Measurements from ENCODE around the gene SMYD3.

The SMYD3 gene

DNA sequence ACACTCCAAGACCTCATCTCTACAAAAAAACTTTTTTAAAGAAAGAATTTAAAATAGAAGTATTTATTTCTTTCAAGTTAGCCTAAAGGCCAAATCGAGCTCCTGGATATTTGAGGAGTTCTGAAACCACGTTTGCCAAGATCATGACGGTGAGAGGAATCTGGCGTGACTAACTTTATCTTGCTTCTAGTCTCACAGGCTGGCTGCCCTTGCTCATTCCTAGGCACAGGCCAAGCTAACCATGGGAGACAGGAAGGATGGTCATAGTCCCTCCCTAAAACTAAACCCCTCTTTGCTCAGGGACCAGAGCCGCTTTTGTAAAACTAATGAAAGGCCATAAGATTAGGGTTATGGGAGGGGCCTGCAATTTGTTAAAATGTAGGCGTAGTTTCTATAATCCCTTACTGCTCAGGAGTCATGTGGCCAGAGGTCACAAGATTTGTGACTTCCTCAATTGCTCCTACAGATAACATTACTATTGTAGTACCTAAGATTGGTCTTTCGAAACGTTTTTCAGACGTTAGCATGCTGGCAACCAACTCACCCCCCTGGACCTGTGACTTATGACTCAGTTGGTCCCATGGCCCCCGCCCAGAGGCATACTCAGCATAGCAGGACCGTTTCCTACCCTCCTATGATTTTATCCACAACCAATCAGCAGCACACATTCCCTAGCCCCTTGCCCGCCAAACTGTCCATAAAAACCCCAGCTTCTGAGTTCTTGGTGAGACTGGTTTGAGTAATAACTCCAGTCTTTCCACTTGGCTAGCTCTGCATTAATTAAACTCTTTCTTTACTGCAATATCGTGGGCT is 425.0 kb downstream of the SMYD3 start:
- TF ChIP-seq YY1 (IDR thresholded peaks at IDR 0.05; ENCODE audit: insufficient read depth, insufficient read length) (no peak), SUZ12 (IDR thresholded peaks at IDR 0.05; ENCODE audit: extremely low read depth, insufficient read depth, insufficient read length) (no peak), ZNF274 (IDR thresholded peaks at IDR 0.05; ENCODE audit: low read depth, low read length) (no peak)
- H3K9me3 ChIP-seq (ENCODE audit: insufficient read depth, low read length) = peaks cover 31% of the 10 kb centered on the region
- no peaks in the 10 kb centered on the region for H3K27me3 ChIP-seq (ENCODE audit: insufficient read depth, insufficient read length)
- H3K36me3 ChIP-seq (ENCODE audit: insufficient read depth, insufficient read length, low read length) = no peaks in the 10 kb centered on the region
- H3K4me3 ChIP-seq (ENCODE audit: insufficient read length, low read depth) = no peak overlapping the region
- H3K4me1 ChIP-seq (ENCODE audit: insufficient read depth, insufficient read length) = no peaks in the 10 kb centered on the region
- H3K9ac ChIP-seq (ENCODE audit: insufficient read length, low read depth) = no peak overlapping the region
- no peak for DNase-seq (ENCODE audit: low read depth, low spot score)

DNA sequence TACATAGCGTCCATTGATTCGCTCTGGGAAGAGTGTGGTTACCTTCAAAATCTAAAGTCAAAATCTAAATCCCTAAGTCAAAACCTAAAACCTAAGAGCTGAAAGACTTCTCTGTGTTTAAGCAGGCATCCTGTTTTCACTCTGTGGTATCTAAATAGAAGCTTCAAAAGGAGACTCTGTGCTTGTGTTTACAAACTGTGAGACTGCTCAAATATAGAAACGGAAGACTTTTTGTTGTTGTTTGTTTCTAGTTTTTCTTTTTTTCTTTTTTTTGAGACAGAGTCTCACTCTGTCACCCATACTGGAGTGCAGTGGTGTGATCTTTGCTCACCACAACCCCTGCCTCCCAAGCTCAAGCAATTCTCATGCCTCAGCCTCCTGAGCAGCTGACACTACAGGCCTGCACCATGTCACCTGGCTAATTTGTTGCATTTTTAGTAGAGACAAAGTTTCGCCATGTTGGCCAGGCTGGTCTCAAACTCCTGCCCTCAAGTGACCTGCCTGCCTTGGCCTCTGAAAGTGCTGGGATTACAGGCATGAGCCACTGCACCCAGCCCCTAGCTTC is 425.9 kb downstream of the SMYD3 start:
- Histone ChIP-seq H3K9ac (ENCODE audit: insufficient read length, low read depth) (no peak overlapping the region), H3K4me3 (ENCODE audit: insufficient read length, low read depth) (no peak overlapping the region), H3K9me3 (ENCODE audit: insufficient read depth, low read length) (peaks cover 31% of the 10 kb centered on the region), H3K4me1 (ENCODE audit: insufficient read depth, insufficient read length) (no peaks in the 10 kb centered on the region), H3K36me3 (ENCODE audit: insufficient read depth, insufficient read length, low read length) (no peaks in the 10 kb centered on the region), H3K27me3 (ENCODE audit: insufficient read depth, insufficient read length) (no peaks in the 10 kb centered on the region)
- DNase-seq (ENCODE audit: low read depth, low spot score) = no peak
- TF ChIP-seq ZNF274 (IDR thresholded peaks at IDR 0.05; ENCODE audit: low read depth, low read length) (no peak), YY1 (IDR thresholded peaks at IDR 0.05; ENCODE audit: insufficient read depth, insufficient read length) (no peak), SUZ12 (IDR thresholded peaks at IDR 0.05; ENCODE audit: extremely low read depth, insufficient read depth, insufficient read length) (no peak)

DNA sequence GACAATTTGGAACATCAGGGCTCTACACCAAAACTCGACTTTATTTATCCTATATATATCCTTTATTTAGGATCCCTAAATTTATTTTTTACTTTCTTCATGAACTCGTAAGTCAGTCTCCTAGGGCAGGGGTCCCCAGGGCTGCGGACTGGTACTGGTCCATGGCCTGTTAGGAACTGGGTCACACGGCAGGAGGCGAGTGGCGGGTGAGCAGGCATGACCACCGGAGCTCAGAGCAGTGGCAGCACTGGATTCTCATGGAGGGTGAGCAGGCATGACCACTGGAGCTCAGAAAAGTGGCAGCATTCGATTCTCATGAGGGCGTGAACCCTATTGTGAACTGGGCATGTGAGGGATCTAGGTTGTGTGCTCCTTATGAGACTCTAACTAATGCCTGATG is 427.0 kb downstream of the SMYD3 start:
- H3K4me3 ChIP-seq (ENCODE audit: insufficient read length, low read depth) = no peak overlapping the region
- no peak overlapping the region for H3K9ac ChIP-seq (ENCODE audit: insufficient read length, low read depth)
- TF ChIP-seq SUZ12 (IDR thresholded peaks at IDR 0.05; ENCODE audit: extremely low read depth, insufficient read depth, insufficient read length) (no peak), YY1 (IDR thresholded peaks at IDR 0.05; ENCODE audit: insufficient read depth, insufficient read length) (no peak), ZNF274 (IDR thresholded peaks at IDR 0.05; ENCODE audit: low read depth, low read length) (no peak)
- DNase-seq (ENCODE audit: low read depth, low spot score) = no peak
- H3K36me3 ChIP-seq (ENCODE audit: insufficient read depth, insufficient read length, low read length) = no peaks in the 10 kb centered on the region
- no peaks in the 10 kb centered on the region for H3K27me3 ChIP-seq (ENCODE audit: insufficient read depth, insufficient read length)
- peaks cover 31% of the 10 kb centered on the region for H3K9me3 ChIP-seq (ENCODE audit: insufficient read depth, low read length)
- H3K4me1 ChIP-seq (ENCODE audit: insufficient read depth, insufficient read length) = no peaks in the 10 kb centered on the region

DNA sequence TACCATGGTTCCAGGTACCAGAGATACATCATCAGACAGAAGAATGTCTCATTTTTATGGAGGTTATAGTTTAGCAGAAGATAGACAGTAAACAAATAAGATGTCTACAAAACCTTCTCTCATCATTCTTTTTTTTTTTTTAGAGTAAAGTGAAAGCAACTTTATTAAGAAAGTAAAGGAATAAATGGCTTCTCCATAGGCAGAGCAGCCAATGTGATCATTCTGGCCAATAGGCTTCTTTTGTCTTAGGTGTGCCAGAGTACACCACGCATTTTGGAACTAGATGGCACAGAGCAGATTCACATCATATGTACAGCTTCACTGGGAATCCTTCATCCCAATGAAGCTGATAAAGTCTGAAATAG is 428.2 kb downstream of the SMYD3 start:
- Histone ChIP-seq H3K36me3 (ENCODE audit: insufficient read depth, insufficient read length, low read length) (no peaks in the 10 kb centered on the region), H3K4me1 (ENCODE audit: insufficient read depth, insufficient read length) (no peaks in the 10 kb centered on the region), H3K4me3 (ENCODE audit: insufficient read length, low read depth) (no peak overlapping the region), H3K9ac (ENCODE audit: insufficient read length, low read depth) (no peak overlapping the region), H3K27me3 (ENCODE audit: insufficient read depth, insufficient read length) (no peaks in the 10 kb centered on the region), H3K9me3 (ENCODE audit: insufficient read depth, low read length) (peaks cover 31% of the 10 kb centered on the region)
- DNase-seq (ENCODE audit: low read depth, low spot score) = no peak
- TF ChIP-seq YY1 (IDR thresholded peaks at IDR 0.05; ENCODE audit: insufficient read depth, insufficient read length) (no peak), ZNF274 (IDR thresholded peaks at IDR 0.05; ENCODE audit: low read depth, low read length) (no peak), SUZ12 (IDR thresholded peaks at IDR 0.05; ENCODE audit: extremely low read depth, insufficient read depth, insufficient read length) (no peak)

DNA sequence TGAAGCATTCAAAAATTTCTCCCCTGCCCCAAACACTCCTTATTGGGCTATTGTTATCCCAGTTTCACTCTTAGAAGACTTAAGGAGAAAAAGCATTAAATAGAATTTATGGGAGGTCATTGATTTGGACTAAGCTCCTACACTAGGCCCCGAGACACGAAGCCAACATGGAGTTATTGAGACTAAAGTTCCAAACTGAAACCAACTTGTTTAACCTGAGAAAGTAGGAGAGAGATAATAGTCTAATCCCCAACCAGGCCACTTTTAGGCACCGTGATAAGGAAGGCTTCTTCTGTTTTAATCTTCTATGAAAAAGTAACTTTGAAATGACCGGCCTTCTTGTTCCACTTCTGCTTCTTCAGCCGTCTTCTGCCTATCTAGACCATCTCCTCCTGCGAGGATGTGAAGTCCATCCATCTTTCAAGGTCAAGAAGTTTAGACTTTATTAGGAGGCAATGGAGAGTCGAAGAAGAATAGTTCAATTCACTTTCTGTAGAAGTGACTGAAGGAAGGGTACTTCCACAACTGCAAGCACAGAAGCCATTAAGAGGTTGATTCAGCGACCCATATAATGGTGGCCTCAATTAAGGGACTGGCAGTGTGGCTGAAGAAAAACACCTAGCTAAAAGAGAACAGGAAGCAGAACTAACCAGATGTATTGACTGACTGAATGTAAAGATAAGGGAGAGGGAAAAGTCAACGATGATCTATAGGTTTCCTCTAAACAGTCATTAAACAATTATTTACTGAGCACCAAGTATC is 428.8 kb downstream of the SMYD3 start:
- H3K9ac ChIP-seq (ENCODE audit: insufficient read length, low read depth) = no peak overlapping the region
- TF ChIP-seq ZNF274 (IDR thresholded peaks at IDR 0.05; ENCODE audit: low read depth, low read length) (no peak), SUZ12 (IDR thresholded peaks at IDR 0.05; ENCODE audit: extremely low read depth, insufficient read depth, insufficient read length) (no peak), YY1 (IDR thresholded peaks at IDR 0.05; ENCODE audit: insufficient read depth, insufficient read length) (no peak)

DNA sequence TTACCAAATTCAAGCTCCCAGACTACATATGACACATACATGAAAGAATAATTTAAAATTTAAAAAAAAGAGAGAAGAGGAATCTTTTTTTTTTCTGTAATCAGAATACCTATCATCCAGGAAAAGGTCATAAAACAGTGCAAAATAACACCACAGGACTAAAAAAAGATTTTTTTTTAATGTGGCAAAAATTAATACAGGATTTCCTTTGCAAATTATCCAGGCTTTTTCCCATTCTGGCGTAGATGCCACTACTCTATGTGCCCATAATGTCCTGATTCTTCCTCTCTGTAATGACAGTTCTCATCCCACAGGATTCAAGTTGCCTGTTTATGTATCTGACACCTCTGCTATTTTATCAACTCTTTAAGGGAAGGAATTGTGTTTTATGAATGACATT is 429.6 kb downstream of the SMYD3 start:
- Histone ChIP-seq H3K36me3 (ENCODE audit: insufficient read depth, insufficient read length, low read length) (no peaks in the 10 kb centered on the region), H3K9me3 (ENCODE audit: insufficient read depth, low read length) (peaks cover 30% of the 10 kb centered on the region), H3K9ac (ENCODE audit: insufficient read length, low read depth) (no peak overlapping the region), H3K4me3 (ENCODE audit: insufficient read length, low read depth) (no peak overlapping the region), H3K4me1 (ENCODE audit: insufficient read depth, insufficient read length) (no peaks in the 10 kb centered on the region), H3K27me3 (ENCODE audit: insufficient read depth, insufficient read length) (no peaks in the 10 kb centered on the region)
- TF ChIP-seq YY1 (IDR thresholded peaks at IDR 0.05; ENCODE audit: insufficient read depth, insufficient read length) (no peak), SUZ12 (IDR thresholded peaks at IDR 0.05; ENCODE audit: extremely low read depth, insufficient read depth, insufficient read length) (no peak), ZNF274 (IDR thresholded peaks at IDR 0.05; ENCODE audit: low read depth, low read length) (no peak)
- no peak for DNase-seq (ENCODE audit: low read depth, low spot score)

More for the DNA sequence above, 428.8 kb downstream of the SMYD3 start:
- H3K27me3 ChIP-seq (ENCODE audit: insufficient read depth, insufficient read length) = no peaks in the 10 kb centered on the region
- H3K4me3 ChIP-seq (ENCODE audit: insufficient read length, low read depth) = no peak overlapping the region
- H3K36me3 ChIP-seq (ENCODE audit: insufficient read depth, insufficient read length, low read length) = no peaks in the 10 kb centered on the region
- H3K4me1 ChIP-seq (ENCODE audit: insufficient read depth, insufficient read length) = no peaks in the 10 kb centered on the region
- DNase-seq (ENCODE audit: low read depth, low spot score) = no peak
- peaks cover 31% of the 10 kb centered on the region for H3K9me3 ChIP-seq (ENCODE audit: insufficient read depth, low read length)

DNA sequence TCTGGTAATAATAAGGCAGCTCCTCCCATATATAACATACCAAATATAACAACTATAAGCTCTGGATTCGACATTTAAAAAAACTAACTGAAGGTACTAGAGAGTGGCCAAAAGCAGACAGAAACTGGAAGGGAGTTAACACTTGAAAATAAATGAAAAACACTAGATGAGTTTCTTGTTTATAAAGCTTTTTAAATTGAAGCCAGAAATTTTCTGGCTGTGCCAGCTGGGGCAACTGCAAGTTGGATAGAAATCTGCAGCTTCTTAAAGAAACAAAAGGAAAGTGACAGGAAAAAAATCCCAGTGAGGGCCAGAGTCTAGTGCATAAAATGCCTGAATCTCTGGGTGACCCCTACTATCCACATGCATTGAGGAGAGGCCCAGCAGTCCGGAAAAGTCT is 432.7 kb downstream of the SMYD3 start:
- no peak overlapping the region for H3K4me3 ChIP-seq (ENCODE audit: insufficient read length, low read depth)
- H3K36me3 ChIP-seq (ENCODE audit: insufficient read depth, insufficient read length, low read length) = no peaks in the 10 kb centered on the region
- H3K27me3 ChIP-seq (ENCODE audit: insufficient read depth, insufficient read length) = no peaks in the 10 kb centered on the region
- DNase-seq (ENCODE audit: low read depth, low spot score) = no peak
- no peaks in the 10 kb centered on the region for H3K4me1 ChIP-seq (ENCODE audit: insufficient read depth, insufficient read length)
- H3K9ac ChIP-seq (ENCODE audit: insufficient read length, low read depth) = no peak overlapping the region
- TF ChIP-seq YY1 (IDR thresholded peaks at IDR 0.05; ENCODE audit: insufficient read depth, insufficient read length) = no peak
- H3K9me3 ChIP-seq (ENCODE audit: insufficient read depth, low read length) = 0 out of 2 replicates have a peak, but pooled peaks cover 3% of the 10 kb centered on the region
